Measurements from ENCODE around the gene STXBP5L.
"Not testable (repeated sequence)": the region's sequence is repeated elsewhere in the genome, so short reads cannot be mapped to it uniquely, and the experiment has no call there.

The STXBP5L gene

GRCh38 chr3:121096953-121097352, 188.9 kb downstream of the STXBP5L start:
- DNase-seq (ENCODE audit: low read depth), result no peak
- TF ChIP-seq, protein P1, sequence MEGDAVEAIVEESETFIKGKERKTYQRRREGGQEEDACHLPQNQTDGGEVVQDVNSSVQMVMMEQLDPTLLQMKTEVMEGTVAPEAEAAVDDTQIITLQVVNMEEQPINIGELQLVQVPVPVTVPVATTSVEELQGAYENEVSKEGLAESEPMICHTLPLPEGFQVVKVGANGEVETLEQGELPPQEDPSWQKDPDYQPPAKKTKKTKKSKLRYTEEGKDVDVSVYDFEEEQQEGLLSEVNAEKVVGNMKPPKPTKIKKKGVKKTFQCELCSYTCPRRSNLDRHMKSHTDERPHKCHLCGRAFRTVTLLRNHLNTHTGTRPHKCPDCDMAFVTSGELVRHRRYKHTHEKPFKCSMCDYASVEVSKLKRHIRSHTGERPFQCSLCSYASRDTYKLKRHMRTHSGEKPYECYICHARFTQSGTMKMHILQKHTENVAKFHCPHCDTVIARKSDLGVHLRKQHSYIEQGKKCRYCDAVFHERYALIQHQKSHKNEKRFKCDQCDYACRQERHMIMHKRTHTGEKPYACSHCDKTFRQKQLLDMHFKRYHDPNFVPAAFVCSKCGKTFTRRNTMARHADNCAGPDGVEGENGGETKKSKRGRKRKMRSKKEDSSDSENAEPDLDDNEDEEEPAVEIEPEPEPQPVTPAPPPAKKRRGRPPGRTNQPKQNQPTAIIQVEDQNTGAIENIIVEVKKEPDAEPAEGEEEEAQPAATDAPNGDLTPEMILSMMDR (IDR thresholded peaks at IDR 0.05; ENCODE audit: insufficient read depth, low read depth, low read length, missing control alignments), result no peak
- H3K4me3 ChIP-seq (ENCODE audit: low read length), result no peak overlapping the region

DNA sequence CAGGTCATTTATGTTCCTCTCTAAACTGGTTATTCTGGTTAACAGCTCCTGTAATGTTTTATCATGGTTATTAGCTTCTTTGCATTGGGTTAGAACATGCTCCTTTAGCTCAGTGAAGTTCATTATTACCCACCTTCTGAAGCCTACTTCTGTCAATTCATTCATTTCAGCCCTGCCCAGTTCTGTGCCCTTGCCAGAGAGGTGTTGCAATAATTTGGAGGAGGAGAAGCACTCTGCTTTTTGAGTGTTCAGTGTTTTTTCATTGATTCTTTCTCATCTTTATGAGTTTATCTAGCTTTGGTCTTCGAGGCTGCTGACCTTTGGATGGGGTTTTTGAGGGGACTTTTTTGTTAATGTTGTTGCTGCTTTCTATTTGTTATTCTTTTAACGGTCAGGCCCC, 203.1 kb downstream of the STXBP5L start:
- not testable (repeated sequence) for H3K4me3 ChIP-seq (ENCODE audit: low read length)
- peak; percentile 2 for DNase-seq (ENCODE audit: low read depth)

DNA sequence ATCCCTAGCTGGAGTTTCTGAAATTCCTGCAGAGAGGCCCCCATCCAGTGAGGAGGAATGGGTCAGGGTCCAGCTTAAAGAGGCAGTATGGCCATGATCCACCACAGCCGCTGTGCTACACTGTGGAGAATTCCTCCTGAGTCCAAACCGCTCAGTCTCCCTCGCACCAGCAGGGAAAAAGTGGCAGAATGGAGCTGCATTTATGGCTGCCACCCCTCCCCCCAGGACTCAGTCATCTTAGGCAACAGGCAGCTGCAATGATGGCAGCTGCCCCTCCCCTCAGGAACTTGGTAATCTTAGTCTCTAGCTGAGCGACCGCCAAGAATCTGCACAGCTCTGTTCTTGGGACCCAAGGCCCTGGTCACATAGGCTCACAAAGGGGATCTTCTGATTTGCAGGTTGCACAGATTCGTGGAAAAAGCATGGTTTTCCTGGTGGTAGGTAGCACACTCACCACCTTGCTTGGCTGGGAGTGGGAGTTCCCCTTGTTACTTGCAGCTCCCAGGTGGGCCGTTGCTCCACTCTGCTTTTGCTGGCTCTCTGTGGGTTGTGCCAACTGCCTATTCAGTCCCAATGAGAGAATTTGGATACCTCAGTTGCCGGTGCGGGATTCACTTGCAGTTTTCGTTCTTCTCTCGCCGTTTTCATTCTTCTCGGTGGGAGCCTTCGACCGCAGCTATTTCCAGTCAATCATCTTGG, 204.1 kb downstream of the STXBP5L start:
- H3K4me3 ChIP-seq (ENCODE audit: low read length), result no peak overlapping the region
- TF ChIP-seq, protein P1 (IDR thresholded peaks at IDR 0.05; ENCODE audit: insufficient read depth, low read depth, low read length, missing control alignments), result no peak
- DNase-seq (ENCODE audit: low read depth), result no peak

DNA sequence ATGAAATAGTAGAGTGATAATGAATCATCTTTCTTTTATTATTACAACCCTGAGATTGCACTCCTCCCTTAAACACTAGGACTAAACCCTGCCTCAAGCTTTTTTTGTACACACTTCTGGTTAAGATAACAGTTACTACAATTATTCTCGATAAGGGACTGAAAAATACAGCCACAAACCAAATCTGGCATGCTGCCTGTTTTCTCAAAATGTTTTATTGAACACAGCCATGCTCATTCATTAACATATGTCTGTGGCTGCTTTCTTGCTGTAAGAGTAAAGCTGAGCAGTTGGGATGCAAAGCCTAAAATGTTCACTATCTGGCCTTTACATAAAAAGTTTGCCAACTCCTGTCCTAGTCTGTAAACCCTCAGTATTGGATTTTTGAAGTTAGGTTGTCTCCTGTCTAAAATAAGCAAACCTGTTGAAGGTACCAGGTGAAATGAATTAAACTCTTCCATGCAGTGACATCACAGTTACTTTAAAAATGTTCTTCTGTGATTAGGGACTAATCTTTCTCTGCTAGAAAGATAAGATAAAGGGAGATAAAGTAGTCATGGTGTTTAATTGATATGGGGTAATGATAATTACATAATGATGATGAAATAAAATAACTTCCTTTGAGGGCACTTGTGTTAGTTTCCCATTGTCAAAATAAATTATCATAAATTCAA, 218.2 kb downstream of the STXBP5L start:
- H3K4me3 ChIP-seq (ENCODE audit: low read length), result no peak overlapping the region
- no peak for DNase-seq (ENCODE audit: low read depth)
- TF ChIP-seq, protein P1 (IDR thresholded peaks at IDR 0.05; ENCODE audit: insufficient read depth, low read depth, low read length, missing control alignments), result no peak

GRCh38 chr3:121126707-121127035, 218.7 kb downstream of the STXBP5L start:
- no peak for DNase-seq (ENCODE audit: low read depth)
- TF ChIP-seq, protein P1 (IDR thresholded peaks at IDR 0.05; ENCODE audit: insufficient read depth, low read depth, low read length, missing control alignments), result no peak
- H3K4me3 ChIP-seq (ENCODE audit: low read length), result no peak overlapping the region

GRCh38 chr3:121152573-121152972, 244.6 kb downstream of the STXBP5L start:
- TF ChIP-seq, protein P1 (IDR thresholded peaks at IDR 0.05; ENCODE audit: insufficient read depth, low read depth, low read length, missing control alignments), result peak; percentile 34
- DNase-seq (ENCODE audit: low read depth), result peak; percentile 25
- H3K4me3 ChIP-seq (ENCODE audit: low read length), result no peak overlapping the region

DNA sequence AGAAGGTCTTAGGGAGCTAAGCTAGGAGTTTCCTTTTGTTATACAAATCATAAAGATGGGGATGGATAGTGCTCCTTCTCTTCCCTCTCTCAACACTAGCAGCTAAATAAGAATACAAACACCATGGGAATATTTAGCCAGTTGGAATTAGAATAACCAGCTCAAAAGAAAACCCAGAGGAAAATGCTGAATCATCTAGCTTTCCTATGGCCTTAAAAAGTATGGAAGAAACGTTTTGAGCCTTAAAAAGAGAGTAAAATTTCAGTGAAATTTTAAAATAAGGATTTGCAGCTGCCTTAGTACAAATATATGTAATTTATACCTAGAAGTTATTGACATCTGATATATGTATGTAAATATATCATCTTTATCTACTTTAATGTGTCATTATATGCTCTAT, 245.8 kb downstream of the STXBP5L start:
- TF ChIP-seq, protein P1 (IDR thresholded peaks at IDR 0.05; ENCODE audit: insufficient read depth, low read depth, low read length, missing control alignments), result no peak
- H3K4me3 ChIP-seq (ENCODE audit: low read length), result no peak overlapping the region
- no peak for DNase-seq (ENCODE audit: low read depth)

Data from epithelial cell of esophagus (primary cell).